CD4-positive, alpha-beta T cell (primary cell): Measurements from ENCODE around the gene U2AF1L4. TPM values are rescaled to one million over a fixed set of nuclear protein-coding genes. Genes with fewer than 3 reads are reported as not detected.

ENCODE experiments used
- ATAC-seq: fragments of 200-7000 bp; cut with Tn5 transposase; one replicate; pipeline ENCODE4 v1.10.0; 2022; ENCODE audit warnings: mild to moderate bottlenecking; ENCODE audit not compliant: poor library complexity
- CTCF ChIA-PET: fragments of 350-600 bp; sonication (Branson Sonifier 250); formaldehyde crosslinking; loops from one replicate; lab custom pipeline; 2021; ENCODE audit warnings: antibody characterized with exemption, inconsistent platforms; lab: Charles Lee
- POLR2A ChIA-PET: fragments of 350-600 bp; sonication (Branson Sonifier 250); formaldehyde crosslinking; loops from one replicate; lab custom pipeline; 2021; ENCODE audit warnings: antibody characterized with exemption, inconsistent platforms; lab: Charles Lee
- DNase-seq, 14 experiments: peaks; one replicate each; pipeline ENCODE4 v3.0.0-alpha.2; 2013 to 2020; ENCODE audit warnings: mixed read lengths in 2 of 14
- H3K27ac ChIP-seq, 2 donors: one replicate each; pipeline versions ENCODE4 v1.5.1 to v1.7.0; 2013; ENCODE audit warnings: low read length in 2 of 2, low read depth in 1 of 2, mild to moderate bottlenecking in 1 of 2
- H3K27me3 ChIP-seq, 2 experiments: 1 replicate in 1 of 2; 2 replicates in 1 of 2; pipeline versions ENCODE4 v1.6.1 to v1.7.0; 2013; ENCODE audit warnings: low read length in 2 of 2, control low read depth in 1 of 2, mild to moderate bottlenecking in 1 of 2, moderate library complexity in 1 of 2; ENCODE audit not compliant: insufficient read depth in 2 of 2, control insufficient read depth in 1 of 2
- H3K36me3 ChIP-seq: one replicate; pipeline ENCODE4 v1.6.1; 2013; ENCODE audit warnings: low read length, control low read depth; ENCODE audit not compliant: insufficient read depth
- H3K4me1 ChIP-seq: one replicate; pipeline ENCODE4 v1.6.1; 2013; ENCODE audit warnings: low read length, control low read depth; ENCODE audit not compliant: insufficient read depth
- H3K4me3 ChIP-seq: one replicate; pipeline ENCODE4 v1.5.1; 2013; ENCODE audit warnings: mild to moderate bottlenecking, low read length, moderate library complexity
- H3K9me3 ChIP-seq, 2 experiments: 1 replicate in 1 of 2; 2 replicates in 1 of 2; pipeline versions ENCODE4 v1.6.1 to v1.7.0; 2013; ENCODE audit warnings: low read length in 2 of 2, mild to moderate bottlenecking in 2 of 2, control low read depth in 1 of 2, moderate library complexity in 1 of 2; ENCODE audit not compliant: control insufficient read depth in 1 of 2, insufficient read depth in 1 of 2
- H3K27ac Mint-ChIP-seq: one replicate; pipeline ENCODE4 v1.8.0; 2020; ENCODE audit warnings: mixed read lengths
- H3K27me3 Mint-ChIP-seq: one replicate; pipeline ENCODE4 v1.8.0; 2021; ENCODE audit warnings: mixed read lengths
- H3K36me3 Mint-ChIP-seq: one replicate; pipeline ENCODE4 v1.8.0; 2021; ENCODE audit warnings: low read depth, mixed read lengths
- H3K4me1 Mint-ChIP-seq: one replicate; pipeline ENCODE4 v1.8.0; 2021; ENCODE audit warnings: low read depth, mixed read lengths
- H3K4me3 Mint-ChIP-seq: one replicate; pipeline ENCODE4 v1.8.0; 2020; ENCODE audit warnings: mild to moderate bottlenecking, mixed read lengths
- H3K9me3 Mint-ChIP-seq: one replicate; pipeline ENCODE4 v1.8.0; 2020; ENCODE audit warnings: mixed read lengths
- CTCF ChIP-seq: fragments of 200-600 bp; IDR thresholded peaks from one replicate; pipeline ENCODE4 v1.8.0; 2022; ENCODE audit warnings: antibody characterized with exemption, mild to moderate bottlenecking
- intact Hi-C, 2 experiments: fragments of 100-400 bp; cut with DNase I in 1 of 2; cut with micrococcal nuclease in 1 of 2; formaldehyde crosslinking; loops; one replicate each; pipeline versions ENCODE4 v1.15.1 to v1.9.0; 2023 to 2025; cut with DNase I, micrococcal nuclease
- polyA plus RNA-seq, 2 donors: library from polyadenylated mRNA; unstranded; fragments of 120-200 nt; gene quantifications; one replicate each; pipeline ENCODE4 v1.2.1, GENCODE V29; 2013
- total RNA-seq, 174 experiments: library from RNA in 2 of 174; stranded (reverse) in 2 of 174; gene quantifications; one replicate each; pipeline ENCODE4 v1.2.3 and lab custom pipeline; 2021 to 2026

U2AF1L4 gene, protein sequence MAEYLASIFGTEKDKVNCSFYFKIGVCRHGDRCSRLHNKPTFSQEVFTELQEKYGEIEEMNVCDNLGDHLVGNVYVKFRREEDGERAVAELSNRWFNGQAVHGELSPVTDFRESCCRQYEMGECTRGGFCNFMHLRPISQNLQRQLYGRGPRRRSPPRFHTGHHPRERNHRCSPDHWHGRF
- total RNA-seq = 10 to 100 TPM; 74.6 to 85.8 TPM
- polyA plus RNA-seq (2013, experiment 1 of 2) = 41.7 TPM
- polyA plus RNA-seq (2013, experiment 2 of 2) = 38.7 TPM
- total RNA-seq (lab: John Stamatoyannopoulos, UW) = 0.64 to 11.9 (median 4.2) reads per million in 172 experiments

DNA sequence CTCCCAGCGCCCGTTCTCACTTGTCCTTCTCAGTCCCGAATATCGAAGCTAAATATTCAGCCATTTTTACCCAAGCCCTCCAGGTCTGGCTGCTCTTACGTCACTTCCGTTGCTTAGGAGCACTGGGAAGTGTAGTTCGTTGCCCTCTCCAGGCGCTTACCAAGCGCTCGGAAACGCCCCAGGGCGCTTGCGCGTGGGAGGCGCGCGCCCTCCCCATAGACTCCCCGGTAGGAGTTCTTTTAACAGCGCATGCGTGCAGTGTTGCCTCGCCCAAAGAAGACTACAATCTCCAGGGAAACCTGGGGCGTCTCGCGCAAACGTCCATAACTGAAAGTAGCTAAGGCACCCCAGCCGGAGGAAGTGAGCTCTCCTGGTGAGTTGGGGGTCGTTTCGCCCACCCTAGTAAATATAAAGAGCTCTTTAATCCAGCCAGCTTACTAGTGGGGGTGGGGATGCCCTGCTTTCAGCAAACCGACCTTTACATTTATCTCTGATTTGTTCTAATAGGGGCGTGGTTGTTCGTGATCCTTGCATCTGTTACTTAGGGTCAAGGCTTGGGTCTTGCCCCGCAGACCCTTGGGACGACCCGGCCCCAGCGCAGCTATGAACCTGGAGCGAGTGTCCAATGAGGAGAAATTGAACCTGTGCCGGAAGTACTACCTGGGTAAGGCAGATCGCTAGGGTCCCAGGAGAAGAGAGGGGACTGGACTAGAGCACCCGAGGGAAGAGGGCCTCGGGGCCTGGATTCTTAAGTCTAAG lies at the start of gene U2AF1L4, which contains the start of gene PSENEN:
Gene U2AF1L4 (minus strand): TSS at position 91 of the 759 bp plus-strand sequence. CDS start 27 bp downstream, at position 64.
Gene PSENEN (plus strand): TSS at position 324 of the 759 bp plus-strand sequence. CDS start 280 bp downstream, at position 604.
- H3K36me3 Mint-ChIP-seq = peaks cover 35% of the 10 kb centered on the region
- peak; percentile 52 for ATAC-seq
- H3K36me3 ChIP-seq = no peaks in the 10 kb centered on the region

GRCh38 chr19:35793381-35794165 lies 48.4 kb upstream of the U2AF1L4 start:
- POLR2A ChIA-PET = no interaction called here
- peaks cover 0 to 8% of the 10 kb centered on the region in 2 experiments for H3K9me3 ChIP-seq
- peaks cover 31% of the 10 kb centered on the region for H3K27me3 Mint-ChIP-seq
- no peaks in the 10 kb centered on the region for H3K9me3 Mint-ChIP-seq
- no peak overlapping the region for H3K27ac ChIP-seq
- ATAC-seq (no peak), DNase-seq (no peak)
- no peaks in the 10 kb centered on the region for H3K4me1 Mint-ChIP-seq
- no peak overlapping the region for H3K4me3 Mint-ChIP-seq
- H3K4me3 ChIP-seq = no peak overlapping the region
- H3K27ac Mint-ChIP-seq = no peak overlapping the region
- H3K36me3 ChIP-seq = no peaks in the 10 kb centered on the region
- intact Hi-C loops = no loop called here
- no peaks in the 10 kb centered on the region for H3K36me3 Mint-ChIP-seq
- H3K27me3 ChIP-seq = peaks cover 9 to 12% of the 10 kb centered on the region in 2 experiments
- TF ChIP-seq CTCF = no peak
- CTCF ChIA-PET = no interaction called here
- H3K4me1 ChIP-seq = peaks cover 8% of the 10 kb centered on the region

More for the DNA sequence above, at the start of gene U2AF1L4, which contains the start of gene PSENEN:
- Mint-ChIP-seq H3K4me1 (peaks cover 53% of the 10 kb centered on the region), H3K27ac (peak within 1 kb of the TSS; percentile 98), H3K9me3 (no peaks in the 10 kb centered on the region), H3K4me3 (peak within 1 kb of the TSS; percentile 94), H3K27me3 (no peaks in the 10 kb centered on the region)
- peak; percentile 89 to 100 (median 96) for DNase-seq
- H3K27me3 ChIP-seq = no peaks in the 10 kb centered on the region
- TF ChIP-seq CTCF = no peak
- H3K27ac ChIP-seq = peak within 1 kb of the TSS; percentile 98 to 99
- H3K4me1 ChIP-seq = peaks cover 76% of the 10 kb centered on the region
- POLR2A ChIA-PET = interaction anchor here (0.6 to 2.2 kb wide), 16 partner anchors 12 to 309 kb away, joined by 3 to 23 read pairs (median 6); partner anchors contain the start of genes ALKBH6, COX6B1, HSPB6 and KMT2B
- intact Hi-C loops = loop anchor here (1.0 to 10.0 kb wide), 6 partner anchors 28 to 369 kb away; partner anchors contain the start of genes OVOL3 (in 1 of the 2), POLR2I (in 1 of the 2), TBCB (in 1 of the 2) and ZBTB32 (in 1 of the 2)
- peak within 1 kb of the TSS; percentile 80 for H3K4me3 ChIP-seq
- no peaks in the 10 kb centered on the region for H3K9me3 ChIP-seq
- CTCF ChIA-PET = no interaction called here

GRCh38 chr19:35792888-35793287 lies 47.7 kb upstream of the U2AF1L4 start:
- DNase-seq (no peak), ATAC-seq (no peak)
- intact Hi-C loops = no loop called here
- CTCF ChIA-PET = no interaction called here
- peaks cover 0 to 8% of the 10 kb centered on the region in 2 experiments for H3K9me3 ChIP-seq
- H3K27ac Mint-ChIP-seq = no peak overlapping the region
- H3K27ac ChIP-seq = no peak overlapping the region
- H3K4me1 Mint-ChIP-seq = no peaks in the 10 kb centered on the region
- peaks cover 26% of the 10 kb centered on the region for H3K27me3 Mint-ChIP-seq
- no peaks in the 10 kb centered on the region for H3K36me3 ChIP-seq
- H3K27me3 ChIP-seq = peaks cover 9 to 12% of the 10 kb centered on the region in 2 experiments
- no peaks in the 10 kb centered on the region for H3K9me3 Mint-ChIP-seq
- no peak for TF ChIP-seq CTCF
- H3K4me3 Mint-ChIP-seq = no peak overlapping the region
- POLR2A ChIA-PET = no interaction called here
- peaks cover 8% of the 10 kb centered on the region for H3K4me1 ChIP-seq
- H3K4me3 ChIP-seq = no peak overlapping the region
- H3K36me3 Mint-ChIP-seq = no peaks in the 10 kb centered on the region
